Measurements from ENCODE around the gene MAP1LC3B2.

The MAP1LC3B2 gene

GRCh38 chr12:116538076-116538591 lies 21.0 kb upstream of the MAP1LC3B2 start:
- peak; percentile 39 to 77 (median 59) for DNase-seq

DNA sequence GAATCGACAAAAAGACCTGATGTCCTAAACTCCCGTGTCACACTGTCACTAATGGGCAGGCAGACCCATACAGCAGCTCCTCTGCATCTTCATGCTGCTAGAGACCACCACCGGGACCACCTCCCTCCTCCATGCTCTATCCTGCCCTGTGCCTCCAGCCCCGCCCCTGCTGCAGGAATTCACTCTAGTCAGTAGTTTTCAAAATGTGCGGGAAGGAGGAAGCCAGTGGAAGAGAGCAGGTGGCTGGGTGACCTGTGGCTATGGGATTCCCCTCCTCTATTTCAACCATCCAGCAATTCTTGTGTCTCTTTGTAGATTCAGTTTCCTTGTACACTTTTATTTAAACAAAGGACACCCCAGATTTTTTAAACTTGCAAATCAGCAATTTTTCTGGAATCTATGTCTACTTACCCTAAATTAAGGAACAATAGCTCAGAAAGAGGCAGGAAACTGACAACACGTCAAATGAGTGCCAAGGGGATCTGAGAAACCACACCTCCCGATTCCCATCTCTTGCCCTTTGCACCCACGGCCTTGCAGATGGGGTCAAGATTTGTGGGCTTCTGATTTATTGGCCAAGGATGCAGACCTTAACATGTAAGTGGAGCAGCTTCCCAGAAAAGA lies 20.4 kb upstream of the MAP1LC3B2 start:
- peak; percentile 40 to 72 (median 48) for DNase-seq

GRCh38 chr12:116539361-116539771 lies 19.8 kb upstream of the MAP1LC3B2 start:
- DNase-seq = no peak

- DNase-seq = peak; percentile 50 to 65 (median 63)
Observed at GRCh38 chr12:116539905-116540482, 19.2 kb upstream of the MAP1LC3B2 start.

GRCh38 chr12:116540622-116541152 lies 18.5 kb upstream of the MAP1LC3B2 start:
- no peak for DNase-seq

- no peak for DNase-seq
Observed at GRCh38 chr12:116541547-116542344, 17.4 kb upstream of the MAP1LC3B2 start.

DNA sequence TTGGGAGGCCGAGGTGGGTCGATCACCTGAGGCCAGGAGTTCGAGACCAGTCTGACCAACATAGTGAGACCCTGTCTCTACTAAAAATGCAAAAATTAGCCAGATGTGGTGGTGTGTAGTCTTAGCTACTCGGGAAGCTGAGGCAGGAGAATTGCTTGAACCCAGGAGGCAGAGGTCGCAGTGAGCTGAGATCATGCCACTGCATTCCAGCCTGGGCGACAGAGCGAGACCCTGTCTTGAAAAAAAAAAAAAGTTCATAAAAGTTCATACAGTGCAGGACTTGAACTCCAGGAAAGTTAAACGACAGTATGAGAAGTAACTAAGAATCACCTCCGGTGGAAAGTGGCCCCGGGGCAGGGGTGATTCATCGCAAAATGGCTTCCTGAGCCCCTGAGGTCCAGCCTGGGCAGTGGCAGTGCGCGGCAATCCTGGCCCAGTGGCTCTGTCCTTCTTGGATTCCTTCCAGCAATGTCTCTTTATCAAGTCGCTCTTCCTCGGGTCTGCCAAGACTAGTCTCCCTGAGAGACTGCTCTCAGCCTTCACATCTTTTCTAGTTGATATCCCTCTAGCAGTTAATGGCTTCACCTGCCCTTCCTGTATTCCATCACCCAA lies 16.7 kb upstream of the MAP1LC3B2 start:
- DNase-seq = no peak

GRCh38 chr12:116544656-116545055 lies 14.5 kb upstream of the MAP1LC3B2 start:
- DNase-seq = no peak

GRCh38 chr12:116545144-116545543 lies 14.0 kb upstream of the MAP1LC3B2 start:
- no peak for DNase-seq

DNA sequence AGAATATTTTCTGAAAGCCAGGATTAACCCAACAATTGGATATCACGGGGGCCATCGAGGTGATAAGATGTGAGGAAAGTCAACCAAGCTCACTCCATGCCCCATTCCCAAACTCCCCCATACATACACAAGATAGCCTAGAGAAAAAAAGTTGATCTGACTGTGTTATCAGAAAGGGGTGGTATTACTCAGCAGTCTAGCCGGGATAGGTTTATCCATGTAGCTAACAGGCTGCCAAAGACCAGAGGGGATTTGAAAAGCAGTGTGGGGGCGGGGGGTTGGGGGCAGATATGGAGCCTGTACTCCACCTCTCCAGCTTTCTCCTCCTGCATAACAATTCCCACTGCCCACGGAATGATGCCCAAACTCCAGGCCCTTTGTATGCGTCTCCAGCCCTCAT lies 13.2 kb upstream of the MAP1LC3B2 start:
- DNase-seq = no peak

DNA sequence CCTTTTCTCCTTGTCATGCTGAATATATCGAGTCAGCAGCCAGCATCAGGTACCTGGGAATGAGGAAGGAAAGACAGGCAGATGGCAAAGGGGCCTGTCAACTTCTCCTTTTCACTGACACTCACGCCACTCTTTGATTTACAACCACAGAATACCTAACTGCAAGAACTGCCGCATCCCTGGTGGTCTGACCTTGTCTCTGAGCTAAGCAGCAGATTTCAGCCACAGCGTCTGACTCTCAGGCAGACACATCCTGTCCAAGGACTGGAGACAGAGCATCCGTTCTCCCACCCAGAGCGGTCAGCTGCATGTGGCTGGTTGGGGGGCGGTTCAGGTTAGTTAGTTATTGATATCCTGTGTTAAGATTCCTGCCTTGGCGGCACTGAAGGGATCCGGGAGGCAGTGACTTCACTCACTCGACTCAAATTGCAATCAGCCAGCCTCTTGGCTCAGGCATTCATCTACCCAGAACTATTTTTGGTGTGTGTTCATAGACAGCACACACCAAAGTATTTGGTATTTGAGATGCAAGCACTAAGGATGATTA lies 11.2 kb upstream of the MAP1LC3B2 start:
- peak; percentile 34 to 55 (median 45) for DNase-seq

GRCh38 chr12:116549993-116550392 lies 9.2 kb upstream of the MAP1LC3B2 start:
- no peak for DNase-seq

GRCh38 chr12:116551151-116551550 lies 8.0 kb upstream of the MAP1LC3B2 start:
- DNase-seq = no peak

DNA sequence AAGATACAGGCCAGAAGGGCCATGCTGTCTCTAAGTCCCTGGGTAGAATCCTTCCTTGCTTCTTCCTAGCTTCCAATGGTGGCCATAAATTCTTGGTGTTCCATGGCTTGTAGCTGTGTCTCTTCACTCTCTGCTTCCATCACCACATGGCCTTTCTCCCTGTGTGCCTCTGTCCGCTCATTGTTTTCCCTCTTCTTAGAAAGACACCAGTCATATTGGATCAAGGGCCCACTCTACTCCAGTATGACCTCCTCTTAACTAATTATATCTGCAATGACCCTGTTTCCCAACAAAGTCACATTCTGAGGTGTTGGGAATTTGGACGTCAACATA lies 7.6 kb upstream of the MAP1LC3B2 start:
- DNase-seq = no peak

DNA sequence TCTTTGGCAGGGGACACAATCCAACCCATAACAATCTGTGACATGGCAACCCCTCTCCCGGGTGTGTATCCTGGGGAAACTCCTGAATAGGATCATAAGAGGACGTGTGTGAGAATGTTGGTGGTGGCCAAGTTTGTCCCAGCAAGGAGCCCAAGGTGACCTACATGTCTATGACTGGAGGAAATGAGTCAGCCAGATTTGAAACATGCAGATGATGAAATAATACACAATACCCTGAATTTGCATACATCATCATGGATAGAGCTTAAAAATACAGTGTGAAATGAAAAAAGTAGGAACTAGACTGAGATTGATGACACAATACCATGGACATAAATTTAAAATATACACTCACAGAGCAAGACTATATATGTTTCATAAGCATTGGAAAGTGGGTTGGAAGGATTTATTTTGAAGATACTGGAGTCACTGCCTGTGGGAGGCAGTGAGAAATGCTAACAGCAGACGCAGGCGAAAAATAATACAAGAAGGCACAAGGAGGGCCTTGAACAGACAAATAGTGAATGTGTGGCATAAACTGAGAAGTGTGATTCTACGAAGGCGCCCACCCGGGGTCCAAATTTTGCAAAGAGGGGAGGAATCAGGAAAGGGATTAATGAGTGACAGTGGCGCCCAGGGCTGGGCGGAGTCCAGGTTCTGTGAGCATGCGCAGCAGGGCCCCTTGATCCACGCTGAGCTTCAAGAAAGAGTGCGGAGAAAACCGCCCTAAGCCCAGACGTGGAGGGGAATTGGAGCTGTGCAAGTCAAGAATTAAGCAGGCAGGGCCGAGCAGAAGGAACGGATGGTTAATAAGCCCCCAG lies 7.0 kb upstream of the MAP1LC3B2 start:
- DNase-seq = peak; percentile 88 to 98 (median 96)

GRCh38 chr12:116552773-116553373 lies 6.3 kb upstream of the MAP1LC3B2 start:
- DNase-seq = peak in 1 of 3 donors; percentile 44

- DNase-seq = no peak
Observed at GRCh38 chr12:116556356-116556952, 2.7 kb upstream of the MAP1LC3B2 start.

DNA sequence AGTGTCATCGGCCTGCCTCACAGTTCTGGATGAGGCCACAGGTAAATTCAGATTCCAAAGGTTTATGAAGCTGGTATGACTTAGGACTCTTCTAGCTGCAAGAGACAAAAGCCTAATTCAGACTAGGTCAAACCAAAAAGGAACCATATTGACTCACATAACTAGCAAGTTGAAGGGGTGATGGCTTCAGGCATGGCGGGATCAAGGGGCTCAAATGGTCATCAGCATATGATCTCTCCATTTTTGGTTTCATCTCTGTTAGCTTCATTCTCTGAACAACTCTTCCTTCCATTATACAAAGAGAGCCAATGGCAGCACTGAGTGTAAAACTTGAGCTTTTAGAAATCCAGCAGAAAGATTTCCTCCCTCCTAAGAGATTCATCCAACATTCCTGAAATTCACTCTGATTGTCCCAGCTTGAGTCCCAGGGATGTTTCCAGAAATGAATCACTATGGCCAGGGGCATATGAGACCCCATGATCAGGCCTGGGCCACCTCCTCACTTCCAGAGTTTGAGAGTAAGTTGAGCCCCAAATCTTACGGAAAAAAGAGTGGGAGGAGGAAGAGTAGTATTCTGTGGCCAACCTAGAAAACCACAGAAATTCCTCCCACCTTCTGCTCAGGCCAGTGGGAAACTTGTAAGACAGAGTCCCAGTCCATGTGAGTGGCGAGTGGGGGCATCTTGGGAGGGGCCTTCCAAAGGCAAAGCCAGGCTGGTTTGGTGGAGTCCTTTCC lies 2.0 kb upstream of the MAP1LC3B2 start:
- peak in 1 of 3 donors; percentile 22 for DNase-seq

GRCh38 chr12:116558280-116559161 lies 660 bp upstream of the MAP1LC3B2 start:
- peak in 1 of 3 donors; percentile 21 for DNase-seq
